Measurements from ENCODE around the gene WDCP.
"Not testable (repeated sequence)": the region's sequence is repeated elsewhere in the genome, so short reads cannot be mapped to it uniquely, and the experiment has no call there.

WDCP gene

DNA sequence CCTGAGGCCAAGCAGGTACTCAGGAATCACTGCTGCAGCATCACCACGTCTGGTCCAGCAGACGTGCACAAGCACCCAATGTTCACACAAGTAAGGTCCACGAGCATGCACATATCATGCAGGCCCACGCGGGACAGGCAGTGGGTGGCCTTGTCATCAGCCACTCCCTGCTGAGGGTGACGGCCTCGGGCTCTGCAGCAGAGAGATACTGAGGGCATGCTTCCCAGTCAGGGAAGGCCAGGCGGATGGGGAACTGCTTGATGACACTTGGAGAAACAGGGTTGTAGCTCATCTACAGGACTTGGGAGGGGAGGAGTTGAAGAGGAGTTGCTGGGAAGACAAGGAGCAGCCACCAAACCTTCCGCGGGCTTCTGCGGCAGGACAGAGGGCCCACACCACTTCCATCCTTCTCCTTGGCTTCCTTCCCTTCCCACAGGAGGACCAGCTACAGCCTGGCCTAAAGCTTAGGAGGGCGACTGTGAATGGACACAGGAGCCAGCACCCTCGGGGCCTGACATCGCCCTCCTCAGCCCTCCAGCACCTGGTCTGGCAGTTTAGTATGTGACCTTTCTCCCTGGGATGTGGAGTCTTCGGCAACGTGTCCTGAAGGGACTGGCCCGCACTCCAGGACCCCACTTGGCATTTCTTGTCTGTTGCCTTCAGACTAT lies 22.1 kb downstream of the WDCP start:
- DNase-seq (ENCODE audit: low read depth) = no peak
- no peak overlapping the region for H3K4me3 ChIP-seq (ENCODE audit: low read depth, low read length)

DNA sequence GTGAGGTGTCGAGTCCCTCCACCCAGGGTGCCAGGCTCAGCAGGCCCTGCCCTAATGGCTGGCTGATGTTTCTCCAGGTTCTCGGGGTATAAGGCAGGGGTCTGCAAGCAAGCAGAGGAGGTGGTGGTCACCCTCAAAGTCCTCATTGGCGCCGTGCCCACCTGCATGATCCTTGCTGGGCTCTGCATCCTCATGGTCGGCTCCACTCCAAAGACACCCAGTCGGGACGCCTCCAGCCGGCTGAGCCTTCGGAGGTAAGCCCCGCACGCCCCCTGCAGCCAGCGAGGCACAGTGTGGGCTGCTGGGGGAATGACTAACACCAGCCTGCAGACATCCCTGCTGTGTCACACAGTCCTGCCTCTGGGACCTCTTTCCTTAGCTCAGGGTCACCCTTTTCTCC lies 23.2 kb downstream of the WDCP start:
- DNase-seq (ENCODE audit: low read depth) = no peak
- H3K4me3 ChIP-seq (ENCODE audit: low read depth, low read length) = no peak overlapping the region

DNA sequence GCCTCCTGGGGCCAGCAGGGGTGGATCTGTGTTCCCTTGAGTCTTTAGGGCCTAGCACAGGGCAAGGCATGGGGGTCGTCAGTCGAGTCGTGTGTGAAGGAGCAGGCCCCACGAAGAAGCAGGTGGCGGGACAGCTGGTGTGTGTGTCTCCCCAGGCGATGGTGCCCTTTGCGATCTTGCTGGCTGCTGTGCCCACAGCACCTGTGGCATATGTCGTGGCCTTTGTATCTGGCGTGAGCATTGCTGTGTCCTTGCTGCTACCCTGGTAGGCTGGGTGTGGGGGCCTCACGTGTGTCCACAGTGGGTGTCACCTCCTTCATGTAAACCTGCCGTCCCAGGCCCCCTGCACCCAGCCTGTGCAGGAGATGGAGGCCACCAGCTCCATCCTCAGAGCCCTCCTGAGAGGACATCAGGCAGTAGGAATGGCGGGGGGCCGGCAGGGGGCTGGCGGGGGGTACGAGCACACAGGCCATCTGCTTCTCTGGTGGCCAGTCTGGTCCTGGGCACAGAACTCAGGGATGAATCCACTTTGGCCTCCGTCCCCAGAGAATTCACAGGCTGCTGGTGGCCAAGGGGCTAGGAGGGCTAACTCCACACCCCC lies 24.1 kb downstream of the WDCP start:
- H3K4me3 ChIP-seq (ENCODE audit: low read depth, low read length) = no peak overlapping the region
- no peak for DNase-seq (ENCODE audit: low read depth)

DNA sequence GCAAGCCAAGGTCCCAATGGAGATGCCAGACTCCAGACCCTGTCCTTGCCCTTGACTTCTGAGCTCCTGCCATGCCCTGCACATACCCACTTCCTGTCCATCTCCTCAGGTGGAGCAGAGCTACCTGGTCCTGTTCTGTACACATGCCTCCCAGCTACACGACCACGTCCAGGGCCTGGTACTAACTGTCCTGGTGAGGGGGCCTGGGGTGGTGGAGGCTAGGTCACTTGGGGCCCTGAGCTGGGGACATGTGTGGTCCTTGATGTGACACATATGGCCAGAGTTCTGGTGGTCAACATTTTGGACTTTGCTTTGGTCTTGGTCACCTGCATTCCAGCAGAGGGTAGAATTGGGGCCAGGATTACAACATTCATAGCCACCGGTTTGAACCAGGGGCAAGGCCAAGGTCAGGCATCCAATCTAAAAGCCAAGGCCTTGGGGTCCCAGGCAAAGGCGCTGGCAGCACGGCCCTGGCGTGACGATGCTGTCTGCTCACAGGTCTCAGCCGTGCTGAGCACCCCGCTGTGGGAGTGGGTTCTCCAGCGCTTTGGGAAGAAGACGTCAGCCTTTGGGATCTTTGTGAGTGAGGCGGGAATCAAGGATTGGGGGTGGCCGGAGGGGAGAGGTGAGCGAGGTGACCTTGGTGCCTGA lies 24.7 kb downstream of the WDCP start:
- H3K4me3 ChIP-seq (ENCODE audit: low read depth, low read length) = no peak overlapping the region
- DNase-seq (ENCODE audit: low read depth) = no peak

DNA sequence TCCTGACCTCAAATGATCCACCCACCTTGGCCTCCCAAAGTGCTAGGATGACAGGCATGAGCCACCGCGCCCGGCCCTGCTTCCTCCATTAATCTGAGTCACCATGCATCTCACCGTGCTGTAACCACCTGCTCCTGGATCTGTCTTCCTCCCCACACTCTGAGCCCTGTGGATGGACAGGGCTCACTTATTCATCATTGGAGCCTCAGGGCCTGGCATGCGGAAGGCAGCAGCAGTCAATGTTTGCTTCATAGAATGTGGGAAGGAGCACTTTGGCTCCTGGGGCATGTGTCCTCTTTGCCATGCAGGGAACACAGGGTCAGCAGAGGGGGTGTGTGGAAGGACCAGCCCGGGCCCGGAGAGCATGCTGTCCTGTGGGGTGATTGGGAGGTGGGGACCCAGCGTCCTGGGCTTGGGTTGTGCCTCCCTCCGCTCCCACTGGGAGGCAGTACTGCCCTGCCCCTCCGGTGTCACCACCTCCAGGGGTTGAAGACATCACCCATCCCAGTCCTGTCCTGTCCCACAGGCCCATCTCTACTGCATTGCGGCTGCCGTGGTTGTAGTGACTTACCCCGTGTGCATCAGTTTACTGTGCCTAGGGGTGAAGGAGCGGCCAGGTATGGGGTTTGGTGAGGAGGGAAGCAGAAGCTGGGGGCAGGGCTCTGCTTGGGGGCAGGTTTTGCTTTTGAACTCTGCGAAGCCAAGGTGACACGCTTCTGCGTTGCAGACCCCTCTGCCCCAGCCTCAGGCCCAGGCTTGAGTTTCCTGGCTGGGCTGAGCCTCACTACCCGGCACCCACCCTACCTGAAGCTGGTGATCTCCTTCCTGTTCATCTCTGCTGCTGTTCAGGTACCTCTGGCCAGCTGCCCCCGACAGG lies 25.8 kb downstream of the WDCP start:
- no peak overlapping the region for H3K4me3 ChIP-seq (ENCODE audit: low read depth, low read length)
- no peak for DNase-seq (ENCODE audit: low read depth)

DNA sequence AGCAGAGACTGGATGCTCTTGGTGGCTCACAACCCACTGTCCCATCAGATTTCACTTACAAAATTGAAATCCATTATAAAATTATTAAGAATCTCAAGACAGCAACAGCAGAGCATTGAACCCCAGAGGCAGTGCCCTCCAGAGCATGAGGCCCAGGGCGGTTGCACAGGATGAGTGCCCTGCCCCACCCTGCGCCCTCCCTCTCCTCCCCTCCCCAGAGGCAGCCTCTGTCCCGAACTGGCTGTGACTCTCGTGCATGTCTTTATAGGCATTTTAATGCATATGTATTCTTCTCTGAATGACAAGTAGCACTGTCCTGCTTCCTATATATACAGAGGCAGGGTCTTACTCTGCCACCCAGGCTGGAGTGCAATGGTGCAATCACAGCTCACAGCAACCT lies 26.9 kb downstream of the WDCP start:
- no peak overlapping the region for H3K4me3 ChIP-seq (ENCODE audit: low read depth, low read length)
- DNase-seq (ENCODE audit: low read depth) = no peak

DNA sequence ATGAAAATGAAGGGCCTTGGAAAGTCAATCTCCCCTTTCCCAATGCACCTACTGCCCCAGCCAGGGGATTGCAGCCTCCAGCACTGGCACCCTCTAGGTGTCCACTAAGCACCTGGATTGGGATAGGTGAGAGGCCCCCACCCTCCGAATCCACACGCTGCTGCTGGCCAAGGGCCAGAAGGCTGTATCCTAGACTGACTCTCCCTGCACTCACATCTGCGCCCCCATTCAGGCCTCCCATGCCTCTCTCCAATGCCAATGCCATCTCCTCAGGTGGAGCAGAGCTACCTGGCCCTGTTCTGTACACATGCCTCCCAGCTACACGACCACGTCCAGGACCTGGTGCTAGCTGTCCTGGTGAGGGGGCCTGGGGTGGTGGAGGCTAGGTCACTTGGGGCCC lies 27.5 kb downstream of the WDCP start:
- no peak overlapping the region for H3K4me3 ChIP-seq (ENCODE audit: low read depth, low read length)
- no peak for DNase-seq (ENCODE audit: low read depth)

DNA sequence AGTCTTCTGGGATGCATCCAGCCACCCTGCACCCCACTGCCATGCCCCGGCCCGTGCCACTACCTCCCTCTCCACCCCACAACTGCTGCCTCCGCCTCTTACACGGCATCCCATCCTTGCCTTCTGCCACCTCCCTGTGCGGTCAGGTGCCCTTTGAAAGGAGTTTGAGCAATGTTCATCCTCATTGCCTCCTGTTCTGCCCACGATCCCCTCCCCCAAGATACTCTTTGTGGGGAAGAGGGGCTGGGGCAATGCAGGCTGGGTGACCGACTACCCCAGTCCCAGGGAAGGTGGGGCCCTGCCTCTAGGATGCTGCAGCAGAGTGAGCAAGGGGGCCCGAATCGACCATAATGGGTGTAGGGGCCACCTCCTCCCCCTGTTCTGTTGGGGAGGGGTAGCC lies 28.9 kb downstream of the WDCP start:
- no peak for DNase-seq (ENCODE audit: low read depth)
- no peak overlapping the region for H3K4me3 ChIP-seq (ENCODE audit: low read depth, low read length)

DNA sequence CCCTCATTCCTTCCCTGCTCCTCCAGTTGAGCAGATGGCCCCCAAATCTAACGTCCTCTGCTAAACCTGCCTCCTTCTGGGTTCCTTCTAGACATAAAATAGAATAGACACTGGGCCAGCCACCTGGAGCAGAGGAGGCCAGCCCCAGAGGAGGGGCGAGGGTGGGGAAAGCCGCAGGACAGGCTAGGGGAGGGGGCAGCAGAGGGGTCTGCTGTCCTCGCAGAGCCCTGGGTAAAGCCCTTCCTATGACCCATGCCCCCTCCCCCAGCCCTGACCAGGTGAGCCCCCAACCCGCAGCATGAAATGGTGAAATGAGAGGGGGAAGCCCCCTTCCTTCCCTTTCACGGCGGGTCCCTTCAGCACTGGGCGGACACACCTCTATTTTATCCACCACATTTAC lies 29.5 kb downstream of the WDCP start:
- DNase-seq (ENCODE audit: low read depth) = no peak
- H3K4me3 ChIP-seq (ENCODE audit: low read depth, low read length) = no peak overlapping the region

DNA sequence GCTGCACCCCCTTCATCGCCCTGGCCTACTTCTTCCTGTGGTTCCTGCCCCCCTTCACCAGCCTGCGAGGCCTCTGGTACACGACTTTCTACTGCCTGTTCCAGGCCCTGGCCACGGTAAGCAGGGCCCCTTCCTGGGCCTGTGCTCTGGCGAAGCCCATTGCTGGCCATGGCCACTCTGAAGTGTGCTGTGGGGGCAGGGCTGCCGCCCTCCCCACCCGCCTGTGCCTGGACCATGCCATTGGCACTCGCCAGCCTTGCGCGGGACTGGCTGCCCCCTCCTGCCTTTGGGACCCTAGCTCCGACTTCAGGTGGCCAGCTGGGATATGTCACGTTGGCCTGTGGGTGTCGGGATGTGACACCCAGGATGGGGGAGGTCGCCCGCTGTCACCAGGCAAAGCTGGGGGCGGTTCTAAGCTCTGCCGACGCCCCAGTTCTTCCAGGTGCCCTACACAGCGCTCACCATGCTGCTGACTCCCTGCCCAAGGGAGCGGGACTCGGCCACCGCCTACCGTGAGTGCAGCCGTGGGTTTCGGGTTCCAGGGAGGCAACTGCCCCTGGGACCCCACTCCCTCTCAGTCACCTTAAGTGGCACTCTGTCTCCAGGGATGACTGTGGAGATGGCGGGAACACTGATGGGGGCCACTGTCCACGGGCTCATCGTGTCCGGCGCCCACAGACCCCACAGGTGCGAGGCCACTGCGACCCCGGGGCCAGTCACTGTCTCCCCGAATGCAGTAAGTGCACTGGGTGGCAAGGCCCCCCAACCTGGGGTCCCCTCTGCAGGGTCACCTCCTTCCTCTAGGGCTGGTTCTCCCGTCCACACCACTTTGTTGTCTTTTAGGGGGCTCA lies 30.1 kb downstream of the WDCP start:
- H3K4me3 ChIP-seq (ENCODE audit: low read depth, low read length) = no peak overlapping the region
- no peak for DNase-seq (ENCODE audit: low read depth)

DNA sequence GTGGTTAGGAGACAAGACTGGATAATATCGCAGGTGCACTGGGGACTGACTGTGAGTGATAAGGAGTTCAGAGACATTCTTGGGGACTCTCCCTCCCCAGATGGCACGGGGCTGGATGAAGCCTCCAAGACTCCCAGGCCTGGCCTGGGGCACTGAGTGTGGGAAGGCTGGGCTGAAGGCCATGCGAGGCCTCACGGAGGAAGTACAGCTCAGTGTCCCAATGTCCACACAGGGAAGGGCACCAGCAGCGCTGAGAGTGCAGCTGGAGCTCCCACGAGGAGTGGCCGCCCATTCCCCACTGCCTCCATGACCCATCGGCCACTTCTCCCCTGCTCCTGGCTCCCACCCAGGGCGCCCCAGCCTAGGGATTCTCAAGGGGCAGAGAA lies 30.8 kb downstream of the WDCP start:
- H3K4me3 ChIP-seq (ENCODE audit: low read depth, low read length) = no peak overlapping the region

DNA sequence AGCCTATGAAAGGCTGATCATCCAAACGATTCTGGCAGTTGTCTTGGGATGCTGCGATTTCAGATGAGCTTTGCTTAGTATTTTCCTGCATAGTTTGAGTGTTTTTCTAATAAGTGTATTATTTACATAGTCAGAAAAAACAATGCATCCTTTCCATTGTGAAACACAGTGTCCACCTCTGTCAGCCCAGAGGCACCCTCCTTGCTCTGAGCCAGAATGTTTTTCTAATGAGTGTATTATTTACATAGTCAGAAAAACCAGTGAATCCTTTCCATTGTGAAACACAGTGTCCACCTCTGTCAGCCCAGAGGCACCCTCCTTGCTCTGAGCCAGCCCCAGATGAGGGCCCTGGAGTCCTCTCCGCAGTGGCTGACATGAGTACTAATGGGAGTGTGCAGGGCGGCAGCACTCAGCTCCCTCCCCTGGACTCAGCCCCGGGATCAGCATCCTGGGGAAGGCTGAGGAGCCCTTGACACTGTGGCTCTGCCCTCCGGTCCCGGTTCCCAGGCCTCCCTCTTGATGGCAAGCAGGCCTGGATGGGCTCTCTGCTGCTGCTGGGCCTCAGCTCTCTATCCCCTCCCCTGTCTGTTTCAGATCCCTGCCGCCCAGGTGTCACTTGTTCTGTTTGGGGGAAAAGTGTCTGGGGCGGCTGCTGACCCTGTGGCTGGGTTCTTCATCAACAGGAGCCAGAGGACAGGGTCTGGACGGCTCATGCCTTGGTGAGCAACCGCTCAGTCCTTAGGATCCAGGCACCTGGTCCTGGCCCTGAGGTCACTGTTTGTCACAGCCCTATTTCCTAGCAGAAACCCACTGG lies 31.4 kb downstream of the WDCP start:
- peak; percentile 67 for DNase-seq (ENCODE audit: low read depth)
- H3K4me3 ChIP-seq (ENCODE audit: low read depth, low read length) = no peak overlapping the region

More for the DNA sequence above, 30.8 kb downstream of the WDCP start:
- DNase-seq (ENCODE audit: low read depth) = no peak

DNA sequence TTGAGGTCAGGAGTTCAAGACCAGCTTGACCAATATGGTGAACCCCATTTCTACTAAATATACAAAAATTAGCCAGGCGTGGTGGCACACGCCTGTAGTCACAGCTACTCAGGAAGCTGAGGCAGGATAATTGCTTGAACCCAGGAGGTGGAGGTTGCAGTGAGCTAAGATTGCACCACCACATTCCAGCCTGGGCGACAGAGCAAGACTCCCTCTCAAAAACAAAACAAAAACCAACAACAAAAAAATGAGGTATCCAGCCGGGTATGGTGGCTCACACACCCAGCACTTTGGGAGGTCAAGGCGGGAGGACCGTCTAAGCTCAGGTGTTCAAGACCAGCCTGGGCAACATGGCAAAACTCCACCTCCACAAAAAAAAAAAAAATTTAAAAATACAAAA lies 32.3 kb downstream of the WDCP start:
- H3K4me3 ChIP-seq (ENCODE audit: low read depth, low read length); DNase-seq (ENCODE audit: low read depth): not testable (repeated sequence)

DNA sequence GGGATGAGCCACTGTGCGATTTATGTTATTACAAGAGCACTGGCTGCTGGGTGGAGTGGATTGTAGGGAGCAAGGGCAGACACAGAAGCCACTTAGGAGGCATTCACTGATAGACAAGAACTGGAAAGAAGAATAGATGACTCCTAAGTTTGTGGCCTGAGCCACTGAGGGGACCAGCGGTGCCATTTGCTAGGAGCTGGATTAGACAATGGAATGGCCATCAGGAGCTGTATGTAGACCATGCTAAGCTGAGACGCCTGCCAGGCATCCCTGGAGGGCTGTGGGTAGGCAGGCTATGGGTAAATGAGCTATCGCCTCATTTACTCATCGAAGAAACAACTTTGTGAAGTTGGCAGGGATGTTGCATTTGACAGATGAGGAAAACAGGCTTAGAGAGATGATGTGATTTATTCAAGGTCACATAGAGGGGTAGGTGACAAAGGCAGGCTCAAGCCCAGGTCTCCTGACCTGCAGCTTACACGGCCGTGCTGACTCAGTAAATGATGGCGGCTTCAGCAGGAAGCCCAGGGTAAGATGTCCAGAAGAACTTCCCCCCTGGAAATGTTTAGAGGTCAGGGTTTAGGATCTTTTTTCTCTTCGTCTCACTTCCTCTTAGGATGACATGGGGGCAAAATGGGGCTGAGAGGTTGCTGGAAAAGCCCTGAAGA lies 34.5 kb downstream of the WDCP start:
- no peak overlapping the region for H3K4me3 ChIP-seq (ENCODE audit: low read depth, low read length)
- DNase-seq (ENCODE audit: low read depth) = no peak

DNA sequence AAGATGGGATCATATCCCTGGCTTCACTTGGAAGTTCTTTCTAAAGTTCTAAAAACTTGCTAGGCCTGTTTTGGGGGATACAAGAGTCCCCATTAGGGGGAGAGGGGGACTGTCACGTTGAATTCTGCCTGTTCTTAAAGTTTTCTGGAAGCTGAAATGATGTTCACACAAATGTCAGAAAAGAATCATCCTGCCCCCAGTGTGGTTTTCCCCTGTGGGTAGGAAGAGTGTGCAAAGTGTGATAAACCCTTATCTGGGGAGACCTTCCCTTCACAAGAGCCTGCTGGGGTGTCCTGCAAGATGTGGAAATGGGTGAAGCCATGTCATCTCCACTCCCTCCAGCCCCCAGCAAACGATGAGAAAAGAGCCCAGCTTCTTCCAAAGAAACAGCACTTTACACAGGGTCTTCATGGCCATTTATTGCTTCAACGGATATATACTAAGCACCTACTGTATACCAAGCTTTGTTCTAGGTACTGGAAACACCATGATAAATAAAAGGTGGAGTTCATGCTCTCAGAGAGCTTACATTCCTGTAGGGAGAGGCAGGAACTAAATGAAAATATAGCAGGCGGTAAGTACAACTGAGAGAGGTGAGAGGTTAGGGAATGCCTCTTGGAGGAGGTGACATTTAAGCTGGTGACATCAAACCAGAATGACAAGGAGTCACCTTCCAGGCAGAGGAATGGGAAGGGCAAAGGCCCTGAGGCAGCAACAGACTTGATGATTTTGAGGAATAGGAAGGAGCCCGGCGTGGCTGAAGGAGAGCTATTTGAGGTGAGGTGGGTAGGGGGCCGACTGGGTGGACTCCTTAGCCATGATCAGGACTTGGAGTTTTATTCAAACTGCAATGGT lies 35.7 kb downstream of the WDCP start:
- DNase-seq (ENCODE audit: low read depth) = no peak
- no peak overlapping the region for H3K4me3 ChIP-seq (ENCODE audit: low read depth, low read length)

DNA sequence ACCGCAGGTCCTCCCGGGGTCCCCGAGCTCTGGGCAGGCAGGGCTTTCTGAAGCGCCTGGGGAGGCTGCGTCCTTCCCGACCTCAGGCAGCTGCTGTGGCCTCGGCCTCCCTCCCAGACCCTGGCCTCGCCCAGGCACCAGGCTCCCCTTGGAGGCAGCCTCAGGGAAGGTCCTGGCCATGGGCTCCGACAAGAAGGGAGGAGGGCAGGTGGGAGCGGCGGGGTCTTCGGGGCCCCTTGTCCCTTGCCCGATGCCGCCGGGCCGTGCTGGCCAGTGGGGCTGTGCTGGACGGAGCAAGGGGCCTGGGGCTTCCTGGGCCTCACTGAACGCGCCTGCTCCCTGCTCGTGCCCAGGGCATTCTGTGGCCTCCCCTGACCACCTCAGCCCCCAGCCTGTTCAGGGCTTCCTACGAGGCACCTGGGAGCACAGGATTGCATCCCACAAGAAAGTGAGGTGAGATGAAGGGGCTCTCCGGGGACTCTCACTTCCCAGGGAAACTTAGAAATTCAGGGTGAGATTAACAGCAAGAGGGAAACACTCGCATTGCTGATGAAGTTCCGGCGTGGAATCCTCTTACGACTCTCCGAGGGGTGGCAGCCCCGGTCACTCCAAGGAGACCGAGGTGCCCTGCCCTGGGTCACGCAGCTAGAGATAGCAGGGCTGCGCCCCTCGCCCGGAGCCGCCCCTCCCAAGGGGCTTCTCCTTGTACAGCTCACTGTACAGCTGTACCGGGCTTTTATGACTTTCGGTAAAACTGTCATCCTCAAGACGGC lies 36.5 kb downstream of the WDCP start:
- DNase-seq (ENCODE audit: low read depth) = no peak
- H3K4me3 ChIP-seq (ENCODE audit: low read depth, low read length) = peak overlapping the region; percentile 43
